Mucosa of descending colon (tissue), 3 donors: ENCODE results near the gene GSK3A. TPM values are rescaled to one million over a fixed set of nuclear protein-coding genes. Genes with fewer than 3 reads are reported as not detected.

Experiments
- ATAC-seq: fragments of 200-7000 bp; cut with Tn5 transposase; one replicate; pipeline ENCODE4 v1.9.1; 2020; ENCODE audit warnings: mild to moderate bottlenecking, moderate library complexity
- DNase-seq, 3 donors: peaks; one replicate each; pipeline ENCODE4 v3.0.0-alpha.2; 2020
- H3K36me3 ChIP-seq: fragments of 200-600 bp; one replicate; pipeline ENCODE4 v1.8.0; 2021; ENCODE audit warnings: low read depth, mild to moderate bottlenecking
- H3K4me1 ChIP-seq: fragments of 200-600 bp; one replicate; pipeline ENCODE4 v1.8.0; 2021; ENCODE audit warnings: low read depth, mild to moderate bottlenecking
- H3K4me3 ChIP-seq: fragments of 200-600 bp; one replicate; pipeline ENCODE4 v1.8.0; 2021; ENCODE audit warnings: mild to moderate bottlenecking
- H3K9me3 ChIP-seq: fragments of 200-600 bp; one replicate; pipeline ENCODE4 v1.8.0; 2021; ENCODE audit warnings: mild to moderate bottlenecking
- CTCF ChIP-seq: fragments of 200-600 bp; IDR thresholded peaks from one replicate; pipeline ENCODE4 v1.8.0; 2022; ENCODE audit warnings: antibody characterized with exemption, mild to moderate bottlenecking
- intact Hi-C, 2 donors: fragments of 100-400 bp; cut with DNase I in 1 of 2; cut with micrococcal nuclease in 1 of 2; formaldehyde crosslinking; loops; one replicate each; pipeline versions ENCODE4 v1.11.0 to v1.11.1; 2022; cut with DNase I, micrococcal nuclease
- total RNA-seq, 3 donors: library from RNA; stranded (reverse); fragmentation: NEBNext Ultra II Directional in 2 of 3; extraction: Animal tissue kit (Norgen Biotek cat#: 25700) in 2 of 3; gene quantifications; one replicate each; pipeline versions ENCODE4 v1.2.1 to v1.2.4, GENCODE V29; 2021 to 2023
- donor health status: DM: no; HTN: no; CAD: no; lungs with moderate emphysema.
- donor health status: DM: no; HTN: no; CAD: no.
- donor health status: DM: no; HTN: yes; CAD: no.

Gene GSK3A
- total RNA-seq, 3 donors from 2014 or later = 41.8 to 52.0 (median 46.9) TPM

DNA sequence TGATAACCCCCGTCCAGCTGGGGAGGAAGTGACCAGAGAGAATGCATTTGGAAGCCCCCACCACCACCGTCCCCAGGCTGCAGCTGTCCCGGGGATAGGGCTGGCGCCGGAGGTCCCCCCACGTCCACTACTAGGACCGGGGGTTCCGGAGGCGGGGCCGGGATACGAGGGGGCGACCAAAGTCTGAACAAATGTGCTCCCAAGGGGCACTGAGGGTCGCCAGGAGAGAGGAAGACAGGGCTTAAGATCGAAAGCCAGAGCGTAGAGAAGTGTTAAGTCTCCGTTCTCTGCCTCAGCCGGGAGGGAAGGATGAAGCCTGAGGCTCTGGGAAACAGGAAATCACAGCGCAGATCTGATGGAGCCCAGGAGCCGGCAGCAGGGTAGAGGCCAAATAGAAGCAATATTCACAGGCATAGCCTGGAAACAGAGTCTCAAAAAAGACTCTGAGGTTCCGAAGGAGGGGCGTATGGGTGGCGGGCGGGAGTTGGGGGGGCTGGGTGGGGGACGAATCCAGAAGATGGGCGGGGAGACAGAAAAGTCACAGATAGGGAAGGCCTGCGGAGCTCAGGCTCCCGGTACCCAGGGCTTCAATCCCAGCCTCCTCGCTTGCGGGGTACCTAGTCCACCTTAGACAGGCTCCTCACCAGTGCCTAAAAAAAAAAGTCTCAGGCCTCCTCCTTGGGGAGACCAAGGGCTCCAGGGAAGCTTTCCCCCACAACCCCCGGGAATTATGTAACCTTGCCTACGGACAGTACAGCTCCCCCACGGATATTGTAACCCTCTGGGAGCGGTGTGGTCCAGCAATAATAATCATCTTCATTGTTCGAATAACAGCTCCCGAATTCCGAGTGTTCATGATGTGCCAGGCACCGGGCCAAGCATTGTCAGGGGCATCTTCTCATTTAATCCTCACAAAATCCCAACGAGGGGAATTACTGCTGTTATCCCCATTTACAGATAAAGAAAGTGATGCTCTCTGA is 13.7 kb upstream of the GSK3A start:
- peak; percentile 49 to 76 (median 72) for DNase-seq

DNA sequence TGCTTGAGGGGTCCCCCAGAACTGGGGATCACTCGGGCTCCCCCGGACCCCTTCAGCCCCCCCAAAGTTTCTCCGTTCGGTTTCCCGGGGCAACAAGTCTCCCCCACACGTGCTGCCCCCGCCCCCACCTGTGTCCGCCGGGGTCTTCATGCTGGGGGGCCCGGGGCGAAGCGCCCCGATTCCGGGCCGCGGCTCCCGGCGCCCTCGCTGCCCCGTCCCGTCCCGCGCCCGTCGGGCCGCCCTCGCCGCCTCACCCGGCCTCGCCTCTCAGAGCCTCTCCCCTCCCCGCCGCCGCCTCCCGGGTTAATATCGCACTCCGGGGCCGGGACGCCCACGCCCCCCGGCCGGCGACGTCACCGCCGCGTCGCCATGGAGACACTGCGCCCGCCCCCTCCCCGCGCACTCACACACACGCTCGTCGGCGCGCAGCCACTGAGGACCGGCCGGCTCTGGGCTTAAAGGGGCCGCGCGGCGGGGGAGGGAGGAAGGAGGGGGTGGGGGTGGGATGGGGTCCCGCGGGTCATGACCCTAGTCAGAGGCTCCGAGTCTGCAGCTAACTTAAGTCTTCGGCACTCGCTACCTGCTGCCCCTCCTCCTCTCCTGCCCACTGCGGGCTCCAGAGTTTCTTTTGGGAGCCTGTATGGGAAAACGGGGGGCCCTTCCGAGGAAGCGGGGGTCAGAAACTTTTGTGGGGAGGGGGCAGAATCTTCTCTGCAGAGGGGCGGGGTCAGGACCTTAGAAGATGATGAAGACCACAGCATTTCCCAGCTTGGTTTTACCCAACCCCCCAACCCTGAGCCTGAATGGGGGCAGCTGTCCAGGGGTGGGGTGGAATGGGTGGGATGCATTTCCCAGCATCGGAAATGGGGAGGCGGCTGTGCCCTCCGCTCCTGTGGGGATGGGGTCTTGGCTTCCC is 12.7 kb upstream of the GSK3A start, which contains the start of gene ERF:
ERF (minus strand) TSS at position 279 of the 916 bp plus-strand sequence; CDS start at position 150, 129 bp downstream.
- H3K4me3 ChIP-seq = peak within 1 kb of the TSS; percentile 94
- no peak for TF ChIP-seq CTCF
- H3K9me3 ChIP-seq = no peaks in the 10 kb centered on the region
- DNase-seq = peak; percentile 96 to 98 (median 96)
- peak; percentile 89 for ATAC-seq
- H3K36me3 ChIP-seq = no peaks in the 10 kb centered on the region
- intact Hi-C loops = no loop called here
- peaks cover 13% of the 10 kb centered on the region for H3K4me1 ChIP-seq

More for the DNA sequence above, 13.7 kb upstream of the GSK3A start:
- no peaks in the 10 kb centered on the region for H3K9me3 ChIP-seq
- no peaks in the 10 kb centered on the region for H3K36me3 ChIP-seq
- H3K4me3 ChIP-seq = no peak overlapping the region
- no peak for ATAC-seq
- TF ChIP-seq CTCF = no peak
- H3K4me1 ChIP-seq = peaks cover 13% of the 10 kb centered on the region
- intact Hi-C loops = no loop called here

DNA sequence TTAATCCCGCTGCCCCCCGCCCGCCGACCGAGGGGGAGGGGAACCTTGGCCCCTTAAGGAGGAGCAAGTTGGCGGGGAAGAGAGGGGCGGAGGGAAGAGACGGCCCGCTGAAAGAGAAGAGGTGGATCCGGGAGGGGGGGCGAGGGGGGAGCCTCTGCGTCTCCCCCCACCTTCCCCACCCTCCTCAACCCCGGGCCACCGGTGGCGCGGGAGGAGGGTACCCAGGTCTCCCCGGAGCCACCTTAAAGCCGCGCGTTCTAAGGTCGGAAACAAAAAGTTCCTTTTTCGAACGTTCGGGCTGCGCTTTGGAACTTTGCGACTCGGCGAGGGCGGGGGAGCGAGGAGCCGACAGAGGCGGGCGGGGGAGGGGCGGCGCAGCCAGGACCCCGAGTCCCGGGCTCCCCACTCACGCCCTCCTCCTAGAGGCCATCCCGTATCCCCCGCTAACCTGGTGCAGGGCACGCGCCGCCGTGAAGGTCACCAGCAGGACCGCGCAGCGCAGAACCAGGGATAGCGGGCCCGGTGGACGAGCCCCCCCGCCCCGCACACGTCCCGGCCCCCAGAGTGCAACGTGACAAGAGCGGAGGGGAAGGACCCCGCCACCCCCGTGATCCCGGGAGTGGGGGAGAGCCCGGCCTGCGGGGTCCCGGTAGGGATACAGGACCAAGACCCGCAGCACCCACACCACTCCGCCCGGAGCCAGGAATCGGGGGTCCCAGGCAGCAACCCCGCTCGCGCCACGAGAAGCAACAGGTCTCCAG is 11.9 kb upstream of the GSK3A start:
- Histone ChIP-seq H3K36me3 (no peaks in the 10 kb centered on the region), H3K4me1 (peaks cover 13% of the 10 kb centered on the region), H3K9me3 (no peaks in the 10 kb centered on the region), H3K4me3 (peak overlapping the region; percentile 94)
- peak; percentile 85 to 91 (median 86) for DNase-seq
- TF ChIP-seq CTCF = no peak
- intact Hi-C loops = no loop called here
- peak; percentile 61 for ATAC-seq

- peak; percentile 18 for ATAC-seq
- H3K36me3 ChIP-seq = no peaks in the 10 kb centered on the region
- H3K4me1 ChIP-seq = peaks cover 13% of the 10 kb centered on the region
- H3K9me3 ChIP-seq = no peaks in the 10 kb centered on the region
- no peak for TF ChIP-seq CTCF
- peak; percentile 74 to 84 (median 79) for DNase-seq
- intact Hi-C loops = no loop called here
- peak overlapping the region; percentile 94 for H3K4me3 ChIP-seq
These were observed 11.1 kb upstream of the GSK3A start for GRCh38 chr19:42253245-42254088.
